GM12892 (cell line): ENCODE results near the gene DHX38.

Source experiments
- POLR2A ChIP-seq: IDR thresholded peaks from 2 replicates; pipeline ENCODE4 v1.6.1; 2011; ENCODE audit warnings: low read depth, low read length, control low read depth
- POLR2AphosphoS5 ChIP-seq: IDR thresholded peaks from 2 replicates; pipeline ENCODE4 v1.6.1; 2011; ENCODE audit warnings: low read depth, low read length, control low read depth
- TAF1 ChIP-seq: IDR thresholded peaks from 2 replicates; pipeline ENCODE4 v1.6.1; 2011; ENCODE audit warnings: low read depth, mild to moderate bottlenecking, control low read depth, low read length, borderline replicate concordance

GRCh38 chr16:72060405-72060804 lies 33.2 kb upstream of the DHX38 start:
- TF ChIP-seq TAF1 (no peak), POLR2A (no peak), POLR2AphosphoS5 (no peak)
